K562 (cell line): ENCODE measurements around the gene NPDC1. TPM values are rescaled to one million over a fixed set of nuclear protein-coding genes. Genes with fewer than 3 reads are reported as not detected.
A peak's percentile ranks its signal among the peaks of the same experiment; 100 is the strongest.

Experiments used
- AFF1 ChIP-seq, 2 experiments: fragments of 450-650 bp; IDR thresholded peaks; 2 replicates each; pipeline ENCODE4 v1.6.1; 2018; ENCODE audit warnings: mild to moderate bottlenecking in 2 of 2, low read depth in 1 of 2; ENCODE audit not compliant: partially characterized antibody in 2 of 2
- HINFP ChIP-seq: fragments of 450-650 bp; conservative IDR thresholded peaks from 2 replicates; pipeline ENCODE4 v1.6.1; 2016; ENCODE audit warnings: missing genetic modification characterization, low read depth, mild to moderate bottlenecking, control low read depth, missing compliant biosample characterization
- LEF1 ChIP-seq: fragments of 450-650 bp; IDR thresholded peaks from 2 replicates; pipeline ENCODE4 v1.6.1; 2016; ENCODE audit warnings: mild to moderate bottlenecking
- RBFOX2 ChIP-seq: fragments of 200-400 bp; formaldehyde crosslinking; IDR thresholded peaks from 2 replicates; pipeline ENCODE4 v1.6.1; 2017; ENCODE audit warnings: low read depth, mild to moderate bottlenecking, low read length, moderate library complexity
- SMAD1 ChIP-seq: fragments of 150-350 bp; IDR thresholded peaks from 2 replicates; pipeline ENCODE4 v1.6.1; 2014; ENCODE audit warnings: low read length, low read depth; ENCODE audit not compliant: partially characterized antibody
- TBL1XR1 ChIP-seq, 2 experiments: IDR thresholded peaks; 2 replicates each; pipeline ENCODE4 v1.6.1; 2012; ENCODE audit warnings: improper control_type of control experiment in 2 of 2, low read length in 2 of 2, mild to moderate bottlenecking in 1 of 2
- YBX1 ChIP-seq: fragments of 450-650 bp; IDR thresholded peaks from 2 replicates; pipeline ENCODE4 v1.7.1; 2016; ENCODE audit warnings: mild to moderate bottlenecking
- polyA plus RNA-seq, 8 experiments: library from polyadenylated mRNA; depleted of rRNA in 4 of 8; stranded (reverse) in 5 of 8; unstranded in 3 of 8; fragments of >200 nt; fragmentation: Nextera tagmentation in 2 of 8; fragmentation: Illumina TruSeq in 1 of 8; extraction: Ambion mirVana in 2 of 8; extraction: Trizol in 1 of 8; gene quantifications; 2 replicates each; pipeline versions ENCODE4 v1.2.1 to v1.2.3, GENCODE V29; 2011 to 2014; ENCODE audit warnings: inconsistent platforms in 1 of 8, missing spikeins in 1 of 8
- total RNA-seq, 7 experiments: library from RNA; depleted of rRNA in 6 of 7; stranded (reverse); fragments of >200 nt in 6 of 7; fragmentation: Illumina TruSeq in 2 of 7; extraction: Trizol in 2 of 7; gene quantifications; 2 replicates each; pipeline versions ENCODE4 v1.2.1 to v1.2.3, GENCODE V29; 2011 to 2021; ENCODE audit warnings: low replicate concordance in 1 of 7

Gene NPDC1
- total and polyA plus RNA-seq, 9 of the 15 experiments (the other 6 are each of a cell fraction or from before 2014, with no cell fraction given), result 0.06 to 2.1 (median 0.53) TPM; not detected in 3

GRCh38 chr9:137046088-137046787, at the start of gene NPDC1 (continued):
- TF ChIP-seq SMAD1 (no peak), AFF1 (IDR thresholded peaks at IDR 0.05; ENCODE audit: low read depth in 1 of 2, partially characterized antibody in 2 of 2) (peak in 1 of 2 experiments; percentile 95), TBL1XR1 (IDR thresholded peaks at IDR 0.05; ENCODE audit: low read length in 2 of 2) (0 out of 4 replicates have a peak, but pooled peaks of 1 of the 2 experiments have one; percentile 6), LEF1 (no peak), HINFP (no peak), YBX1 (no peak), RBFOX2 (peak; percentile 34; the same call in 1 of the 2 replicates)
